ENCODE measurements around the gene THOC2.

DNA sequence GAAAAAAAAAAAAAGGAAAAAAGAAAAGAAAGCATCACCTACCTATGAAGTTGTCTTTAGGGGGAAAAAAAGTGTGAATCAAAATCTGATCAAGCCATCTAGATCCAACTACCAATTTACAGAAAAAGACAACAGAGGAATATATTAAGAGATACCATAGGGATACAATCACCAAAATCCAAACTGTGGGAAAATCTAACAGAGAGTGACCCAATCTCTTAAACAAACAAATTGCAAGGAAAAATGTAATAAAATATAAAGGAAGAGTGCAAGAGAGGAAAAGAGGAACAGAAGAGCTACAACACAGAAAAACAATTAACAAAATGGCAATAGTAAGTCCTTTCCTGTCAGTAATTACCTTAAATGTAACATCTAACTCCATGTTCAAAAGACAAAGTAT, 19.0 kb downstream of the THOC2 start:
- TF ChIP-seq, protein P1, sequence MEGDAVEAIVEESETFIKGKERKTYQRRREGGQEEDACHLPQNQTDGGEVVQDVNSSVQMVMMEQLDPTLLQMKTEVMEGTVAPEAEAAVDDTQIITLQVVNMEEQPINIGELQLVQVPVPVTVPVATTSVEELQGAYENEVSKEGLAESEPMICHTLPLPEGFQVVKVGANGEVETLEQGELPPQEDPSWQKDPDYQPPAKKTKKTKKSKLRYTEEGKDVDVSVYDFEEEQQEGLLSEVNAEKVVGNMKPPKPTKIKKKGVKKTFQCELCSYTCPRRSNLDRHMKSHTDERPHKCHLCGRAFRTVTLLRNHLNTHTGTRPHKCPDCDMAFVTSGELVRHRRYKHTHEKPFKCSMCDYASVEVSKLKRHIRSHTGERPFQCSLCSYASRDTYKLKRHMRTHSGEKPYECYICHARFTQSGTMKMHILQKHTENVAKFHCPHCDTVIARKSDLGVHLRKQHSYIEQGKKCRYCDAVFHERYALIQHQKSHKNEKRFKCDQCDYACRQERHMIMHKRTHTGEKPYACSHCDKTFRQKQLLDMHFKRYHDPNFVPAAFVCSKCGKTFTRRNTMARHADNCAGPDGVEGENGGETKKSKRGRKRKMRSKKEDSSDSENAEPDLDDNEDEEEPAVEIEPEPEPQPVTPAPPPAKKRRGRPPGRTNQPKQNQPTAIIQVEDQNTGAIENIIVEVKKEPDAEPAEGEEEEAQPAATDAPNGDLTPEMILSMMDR (IDR thresholded peaks at IDR 0.05 in 2 of 3, conservative IDR thresholded peaks at IDR 0.05 in 1 of 3; ENCODE audit: insufficient read depth in 2 of 3, low read depth in 1 of 3, low read length in 3 of 3): no peak
- no peak for TF ChIP-seq TRIM28 (IDR thresholded peaks at IDR 0.05)
- TF ChIP-seq, protein P2, sequence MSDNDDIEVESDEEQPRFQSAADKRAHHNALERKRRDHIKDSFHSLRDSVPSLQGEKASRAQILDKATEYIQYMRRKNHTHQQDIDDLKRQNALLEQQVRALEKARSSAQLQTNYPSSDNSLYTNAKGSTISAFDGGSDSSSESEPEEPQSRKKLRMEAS (CRISPR knock-in tag; IDR thresholded peaks at IDR 0.05): no peak
- no peak for TF ChIP-seq CREB1 (IDR thresholded peaks at IDR 0.05)
- TF ChIP-seq CREB1 (CRISPR knock-in tag; IDR thresholded peaks at IDR 0.05): no peak
- TF ChIP-seq TOE1 (IDR thresholded peaks at IDR 0.05; ENCODE audit: borderline replicate concordance): no peak
- TF ChIP-seq TOE1 (CRISPR knock-in tag; IDR thresholded peaks at IDR 0.05; ENCODE audit: borderline replicate concordance, low read depth): no peak
